GM19043 (cell line): ENCODE data around the gene RNASE12.
"Not testable (repeated sequence)": the region's sequence is repeated elsewhere in the genome, so short reads cannot be mapped to it uniquely, and the experiment has no call there.

Experiments
- ATAC-seq: cut with Tn5 transposase; IDR thresholded peaks from one replicate; pipeline ENCODE4 v1.9.1; 2021; ENCODE audit warnings: low read depth; ENCODE audit not compliant: unreplicated experiment

Gene RNASE12

DNA sequence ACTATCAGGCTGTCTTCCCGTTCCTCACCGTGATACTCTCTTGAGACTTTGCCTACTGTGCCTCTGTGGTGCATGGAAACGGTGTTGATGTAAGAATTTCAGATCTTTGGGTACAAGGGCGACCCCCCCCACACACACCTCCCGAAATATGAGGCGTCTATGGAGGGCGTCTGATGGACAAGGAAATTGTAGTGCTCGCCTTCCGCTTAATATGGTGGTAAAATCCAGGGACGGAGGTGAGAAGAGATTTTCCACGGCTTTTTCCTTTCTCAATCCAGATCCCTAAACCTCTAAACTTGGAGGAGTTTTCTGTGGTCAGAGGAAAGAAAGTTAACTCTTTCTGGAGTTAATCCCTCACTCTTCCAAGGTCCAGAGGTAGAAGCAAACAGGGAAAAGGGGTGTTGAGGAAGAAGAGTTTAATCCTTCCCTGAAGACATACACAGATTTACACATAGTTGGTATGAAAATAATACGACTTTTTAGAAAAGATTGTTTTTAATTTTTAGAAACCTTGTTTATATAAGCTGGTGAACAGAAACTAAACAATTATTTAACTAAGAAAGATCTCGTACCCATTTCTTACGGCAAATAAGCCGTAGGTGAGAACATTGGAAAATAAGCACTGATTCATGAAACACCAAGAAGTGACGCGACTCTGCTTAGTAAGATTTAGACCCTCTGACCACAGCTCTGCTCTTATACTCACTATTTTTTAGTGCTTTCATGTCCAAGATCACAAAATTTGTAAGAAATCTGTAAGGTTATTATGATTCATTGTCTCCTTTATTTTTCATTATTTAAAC, 23.1 kb upstream of the RNASE12 start:
- peak; percentile 3 for ATAC-seq

GRCh38 chr14:20613094-20614037, 22.2 kb upstream of the RNASE12 start:
- peak; percentile 50 for ATAC-seq

GRCh38 chr14:20612403-20612802, 21.2 kb upstream of the RNASE12 start:
- ATAC-seq = no peak

DNA sequence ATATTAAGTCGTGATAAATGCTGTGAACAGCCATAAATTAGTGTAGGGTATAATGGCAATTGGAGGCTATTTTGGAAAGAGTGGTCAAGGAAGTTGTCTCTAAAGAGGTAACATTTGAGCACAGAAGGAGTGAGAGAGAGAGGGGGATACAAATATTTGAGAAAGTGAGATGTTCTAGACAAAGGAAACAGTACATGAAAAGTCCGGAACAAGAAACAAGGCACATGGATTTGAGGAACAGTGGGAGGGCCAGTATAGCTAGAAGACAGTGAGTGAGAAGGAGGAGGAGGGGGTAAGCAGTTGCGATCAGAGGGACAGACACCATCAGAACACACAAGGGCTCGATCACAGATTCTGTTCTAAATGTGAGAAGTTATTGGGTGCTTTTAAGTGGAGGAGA, 20.1 kb upstream of the RNASE12 start:
- no peak for ATAC-seq

DNA sequence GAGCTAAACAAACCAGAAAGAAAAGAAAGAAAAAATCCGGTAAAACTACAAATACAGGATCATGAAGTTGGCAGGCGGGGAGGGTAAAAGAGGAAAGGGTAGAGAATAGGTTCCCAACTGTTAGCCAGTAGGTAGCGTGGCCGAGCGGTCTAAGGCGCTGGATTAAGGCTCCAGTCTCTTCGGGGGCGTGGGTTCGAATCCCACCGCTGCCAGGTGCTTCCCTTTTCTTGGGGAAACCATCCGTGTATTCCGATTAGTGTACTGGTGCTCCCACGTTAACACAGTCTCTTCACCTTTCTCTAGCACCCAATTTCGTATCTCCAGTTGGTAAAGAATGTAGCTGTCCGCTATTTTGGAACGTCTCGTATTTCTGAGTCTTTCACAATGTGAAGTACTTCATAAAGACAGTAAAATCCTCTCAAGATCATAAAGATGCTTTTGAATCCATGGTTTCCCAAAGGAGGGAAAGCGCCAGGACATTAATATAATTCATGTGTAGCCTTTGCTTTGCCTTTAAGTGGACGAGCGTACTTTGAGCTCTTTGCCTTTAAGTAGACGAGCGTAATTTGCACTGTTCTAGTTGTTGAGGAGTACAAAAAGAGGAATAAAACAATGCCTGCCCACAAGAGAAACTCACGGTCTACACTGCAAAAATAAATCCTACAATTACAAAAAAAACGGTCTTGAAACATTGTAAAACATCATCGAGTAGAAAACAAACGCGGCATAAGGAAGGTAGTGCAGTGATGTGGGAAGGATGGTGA, 19.0 kb upstream of the RNASE12 start:
- ATAC-seq = no peak

DNA sequence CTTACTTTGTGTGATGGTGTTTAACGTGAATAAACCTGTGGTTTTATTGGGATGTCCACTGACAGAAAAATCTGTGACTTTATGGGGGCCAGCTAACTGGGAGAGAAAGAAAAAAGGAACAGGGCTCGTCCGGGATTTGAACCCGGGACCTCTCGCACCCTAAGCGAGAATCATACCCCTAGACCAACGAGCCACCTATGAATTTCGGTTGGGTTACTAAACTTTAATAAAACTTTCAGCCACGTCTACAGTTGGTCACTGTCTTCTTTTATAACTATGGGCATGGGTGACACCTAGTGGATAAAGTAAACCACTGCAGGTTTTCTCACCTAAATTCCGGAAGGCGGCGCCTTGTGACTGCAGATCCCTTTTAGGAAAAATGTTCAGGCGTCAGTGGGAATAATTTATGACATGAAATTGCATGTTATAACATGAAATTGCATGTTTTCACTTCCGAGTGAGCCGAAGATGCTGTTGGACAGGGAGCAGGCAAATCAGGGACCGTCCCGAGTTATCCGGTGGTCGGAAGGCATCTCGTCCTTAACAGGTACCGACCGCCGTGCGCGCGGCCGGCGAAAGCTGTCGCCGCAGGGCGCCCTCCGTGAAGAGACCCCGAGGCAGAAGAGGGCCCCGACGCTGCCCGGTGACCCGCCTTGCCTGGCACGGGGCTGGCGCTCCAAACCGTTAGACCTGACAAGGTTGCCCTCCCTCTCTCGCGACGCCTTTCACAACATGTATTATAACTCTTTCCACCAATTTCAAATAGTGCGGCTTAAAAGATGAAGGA, 18.2 kb upstream of the RNASE12 start:
- ATAC-seq = no peak

DNA sequence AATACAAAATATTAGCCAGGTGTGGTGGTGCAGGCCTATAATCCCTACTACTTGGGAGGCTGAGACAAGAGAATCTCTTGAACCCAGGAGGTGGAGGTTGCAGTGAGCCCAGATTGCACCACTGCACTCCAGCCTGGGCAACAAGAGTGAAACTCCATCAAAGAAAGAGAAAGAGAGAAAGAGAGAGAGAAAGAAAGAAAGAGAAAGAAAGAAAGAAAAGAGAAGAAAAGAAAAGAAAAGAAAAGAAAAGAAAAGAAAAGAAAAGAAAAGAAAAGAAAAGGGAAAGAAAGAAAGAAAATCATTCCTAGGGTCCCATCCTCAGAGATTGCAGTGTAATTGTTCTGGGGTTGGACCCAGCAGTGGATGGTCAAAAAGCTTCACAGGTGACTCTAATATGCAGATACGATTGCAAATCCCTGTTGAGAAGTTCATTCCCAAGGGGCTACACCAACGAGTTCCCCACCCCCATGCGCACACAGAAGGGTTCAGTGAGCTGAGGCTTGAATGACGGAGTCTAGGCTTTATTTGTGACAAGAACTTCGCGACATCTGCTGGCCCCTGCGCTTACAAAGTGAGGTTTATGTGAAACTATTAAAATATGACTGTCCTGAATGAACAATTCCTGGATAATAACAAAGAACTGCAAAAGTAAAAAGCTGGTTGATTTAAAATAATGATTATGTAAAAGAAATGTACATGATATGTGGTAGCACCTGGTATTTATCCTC, 17.4 kb upstream of the RNASE12 start:
- ATAC-seq = no peak

DNA sequence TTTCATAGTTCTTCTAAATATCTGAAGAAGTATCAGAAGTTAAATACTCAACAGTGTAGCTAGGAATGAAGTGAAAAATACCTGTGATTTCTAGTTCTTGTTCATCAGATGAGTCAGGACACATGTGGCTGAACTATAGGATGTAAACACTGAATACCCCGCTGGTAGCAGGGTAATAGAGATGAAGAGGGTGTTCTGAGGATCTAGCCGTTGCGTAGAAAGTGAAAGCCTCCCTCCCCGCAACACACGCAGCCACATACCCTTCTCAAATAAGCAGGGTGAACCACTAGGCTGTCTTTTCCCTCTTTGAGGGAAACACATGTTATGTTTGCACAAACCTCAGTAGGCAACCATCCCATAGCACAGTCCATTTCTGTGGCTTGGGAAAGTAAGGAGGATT, 16.4 kb upstream of the RNASE12 start:
- no peak for ATAC-seq

DNA sequence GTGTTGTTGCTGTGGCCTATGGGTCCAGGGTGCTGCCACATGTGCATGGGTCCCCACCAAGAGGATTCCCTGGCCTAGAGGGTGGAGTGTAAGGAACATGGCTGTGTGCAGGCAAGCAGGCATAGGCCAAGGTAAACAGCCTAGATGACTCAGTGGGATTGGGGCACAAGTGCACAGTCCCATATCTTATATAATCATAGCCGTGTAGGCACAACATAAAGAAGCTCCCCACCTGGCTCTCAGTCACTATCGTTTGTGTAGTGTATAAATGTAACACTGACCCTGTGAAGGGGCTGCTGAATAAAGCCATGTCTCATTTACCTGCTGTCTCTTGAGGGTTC, 15.7 kb upstream of the RNASE12 start:
- ATAC-seq = no peak

DNA sequence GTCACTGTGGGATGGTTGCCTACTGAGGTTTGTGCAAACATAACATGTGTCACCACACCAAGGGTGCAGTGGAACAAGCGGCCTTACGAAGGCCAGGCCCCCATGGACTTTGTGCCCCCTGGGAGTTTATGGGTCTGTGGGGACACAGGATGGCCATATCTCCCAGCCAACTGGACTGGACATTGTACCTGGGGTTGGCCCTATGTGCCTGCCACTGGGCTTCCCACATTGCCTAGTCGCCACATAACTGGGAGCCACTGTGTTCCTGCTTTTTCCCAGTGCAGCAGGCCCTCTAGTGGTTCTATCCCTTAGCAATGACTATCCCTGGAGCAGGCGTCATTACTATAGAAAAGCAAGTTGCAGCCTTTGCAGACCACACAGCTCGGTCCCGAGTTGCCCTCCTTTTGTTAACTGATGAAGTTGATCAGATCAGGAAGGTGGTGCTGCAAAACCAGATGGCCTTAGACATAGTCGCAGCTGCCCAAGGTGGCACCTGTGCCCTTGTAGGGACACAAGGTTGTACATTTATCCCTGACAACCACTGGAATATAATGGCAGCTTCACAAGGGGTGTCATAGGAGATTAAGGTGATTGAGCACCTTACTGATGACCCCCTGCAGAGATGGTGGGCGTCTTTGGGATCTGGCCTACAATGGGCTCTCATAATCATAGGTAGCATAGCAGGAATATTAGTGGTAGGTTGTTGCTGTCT, 15.2 kb upstream of the RNASE12 start:
- no peak for ATAC-seq

DNA sequence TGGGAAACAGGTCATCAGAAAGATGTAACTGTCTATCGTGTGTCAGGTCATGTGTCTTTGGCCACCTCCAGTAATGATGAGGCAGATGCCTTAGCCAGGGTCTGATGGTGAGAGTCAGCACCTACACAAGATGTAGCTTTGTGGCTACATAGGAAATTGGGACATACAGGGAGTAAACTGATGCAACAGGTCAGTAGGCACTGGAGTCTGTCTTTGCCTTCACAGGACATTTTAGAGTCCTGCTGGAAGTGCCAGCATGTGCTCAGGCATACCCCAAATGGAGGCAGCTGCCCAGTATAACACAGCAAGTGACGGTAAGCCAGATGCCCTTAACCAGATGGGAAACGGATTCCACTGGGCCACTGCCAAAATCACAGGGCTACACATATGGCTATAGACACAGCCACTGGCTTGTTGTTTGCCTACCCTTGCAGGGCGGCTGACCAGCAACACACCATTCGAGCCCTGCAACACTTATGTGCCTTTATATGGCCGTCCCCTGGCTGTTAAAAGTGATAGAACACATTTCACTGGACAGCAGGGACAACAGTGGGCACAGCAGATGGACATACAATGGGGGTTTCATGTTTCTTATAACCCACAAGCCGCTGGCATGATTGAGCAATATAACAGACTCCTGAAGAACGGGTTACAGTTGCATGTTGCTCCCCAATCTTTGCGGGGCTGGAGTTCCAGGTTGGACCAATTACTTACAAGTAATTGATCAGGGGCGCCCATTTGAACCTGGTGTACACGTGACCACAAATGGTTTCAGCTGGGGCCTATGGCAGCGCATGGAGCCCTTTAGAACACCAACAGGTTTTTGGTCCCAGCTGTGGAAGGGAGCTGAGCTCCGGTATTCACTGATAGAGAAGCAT, 12.9 kb upstream of the RNASE12 start:
- no peak for ATAC-seq

GRCh38 chr14:20602583-20602982, 11.4 kb upstream of the RNASE12 start:
- no peak for ATAC-seq

GRCh38 chr14:20601522-20601921, 10.3 kb upstream of the RNASE12 start:
- no peak for ATAC-seq

DNA sequence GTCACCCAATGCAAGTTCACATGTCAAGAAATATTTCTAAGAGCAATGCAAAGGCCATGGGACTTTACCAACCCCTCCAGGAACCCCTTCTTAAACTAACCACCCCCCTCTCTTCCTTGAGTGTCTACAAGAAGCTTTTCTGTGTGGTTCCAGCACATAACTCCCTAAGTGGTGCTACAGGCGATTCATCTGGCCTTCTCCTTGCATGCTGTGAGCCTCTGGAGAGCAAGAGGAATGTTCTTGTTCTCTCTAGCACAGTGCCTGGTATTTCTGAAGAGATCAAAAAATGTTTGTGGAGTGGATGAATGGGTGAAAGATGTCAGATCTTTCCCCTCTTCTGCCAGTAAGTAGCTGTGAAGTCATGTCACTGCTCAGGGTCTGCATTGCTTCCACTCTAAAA, 5.9 kb upstream of the RNASE12 start:
- ATAC-seq = no peak

DNA sequence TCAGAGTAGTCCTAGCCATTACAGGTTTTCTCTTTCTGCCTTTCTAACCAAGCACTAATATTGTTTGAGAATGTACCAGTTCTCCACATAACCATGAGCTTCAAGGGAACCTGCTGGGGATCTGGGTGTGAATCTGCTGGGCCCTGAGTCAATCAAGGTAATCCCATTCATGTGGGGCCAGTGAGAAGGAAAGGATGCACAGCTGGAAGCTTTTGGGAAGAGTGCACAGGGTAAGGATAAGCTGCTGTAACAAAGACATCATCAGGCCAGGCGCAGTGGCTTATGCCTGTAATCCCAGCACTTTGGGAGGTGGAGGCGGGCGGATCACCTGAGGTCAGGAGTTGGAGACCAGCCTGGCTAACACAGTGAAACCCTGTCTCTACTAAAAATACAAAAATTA, 4.5 kb upstream of the RNASE12 start:
- not testable (repeated sequence) for ATAC-seq

- ATAC-seq = no peak
Measured at GRCh38 chr14:20592574-20592973, 1.4 kb upstream of the RNASE12 start.

- no peak for ATAC-seq
Measured at GRCh38 chr14:20587489-20588154, 3.6 kb downstream of the RNASE12 start, which contains the start of gene RNASE11. Gene RNASE11 (minus strand): TSS chr14:20588001.
